Fibroblast of upper back skin (primary cell): ENCODE results near the gene NUDT8.
A peak's percentile ranks its signal among the peaks of the same experiment; 100 is the strongest.
"Not testable (repeated sequence)": the region's sequence is repeated elsewhere in the genome, so short reads cannot be mapped to it uniquely, and the experiment has no call there.

Source experiments
- DNase-seq: peaks from one replicate; pipeline ENCODE4 v3.0.0-alpha.2; 2013

Gene NUDT8, protein sequence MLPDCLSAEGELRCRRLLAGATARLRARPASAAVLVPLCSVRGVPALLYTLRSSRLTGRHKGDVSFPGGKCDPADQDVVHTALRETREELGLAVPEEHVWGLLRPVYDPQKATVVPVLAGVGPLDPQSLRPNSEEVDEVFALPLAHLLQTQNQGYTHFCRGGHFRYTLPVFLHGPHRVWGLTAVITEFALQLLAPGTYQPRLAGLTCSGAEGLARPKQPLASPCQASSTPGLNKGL

DNA sequence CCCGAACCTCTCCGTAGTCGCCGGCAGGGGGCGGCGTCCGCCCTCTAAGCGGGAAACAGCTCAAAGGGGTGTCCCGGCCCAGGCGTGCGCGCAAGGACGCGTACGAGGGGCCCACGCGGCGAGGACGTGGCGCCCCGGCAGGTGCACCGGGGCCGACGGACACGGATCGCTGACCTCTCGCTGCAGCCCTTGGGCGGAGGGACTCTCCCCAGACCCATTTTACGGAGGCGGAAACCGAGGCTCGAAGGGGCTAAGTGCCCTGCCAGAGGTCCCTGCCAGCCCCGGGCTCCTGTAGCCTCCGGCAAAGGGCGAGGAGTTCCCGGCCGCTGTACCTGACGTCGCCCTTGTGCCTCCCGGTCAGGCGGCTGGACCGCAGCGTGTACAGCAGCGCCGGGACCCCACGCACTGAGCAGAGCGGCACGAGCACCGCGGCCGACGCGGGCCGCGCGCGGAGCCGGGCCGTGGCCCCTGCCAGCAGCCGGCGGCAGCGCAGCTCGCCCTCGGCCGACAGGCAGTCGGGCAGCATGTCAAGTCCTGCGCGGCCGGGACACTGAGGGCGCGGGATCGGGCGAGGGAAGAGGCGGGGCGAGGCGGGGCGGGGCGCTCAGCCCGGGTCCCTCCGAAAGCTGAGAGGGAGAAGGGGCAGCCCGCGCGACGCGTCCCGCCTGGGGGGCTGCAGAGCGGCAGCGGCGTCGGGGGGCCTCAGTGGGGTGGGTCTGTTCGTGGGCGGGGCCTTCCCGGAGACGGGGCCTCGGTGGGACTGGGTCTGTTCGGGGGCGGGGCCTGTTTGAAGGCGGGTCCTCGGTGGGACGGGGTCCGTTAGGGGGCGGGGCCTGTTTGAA is at the start of gene NUDT8:
Gene NUDT8 (minus strand): TSS at position 552 of the 842 bp plus-strand sequence. CDS start 26 bp downstream, at position 526.
- DNase-seq = peak; percentile 69

DNA sequence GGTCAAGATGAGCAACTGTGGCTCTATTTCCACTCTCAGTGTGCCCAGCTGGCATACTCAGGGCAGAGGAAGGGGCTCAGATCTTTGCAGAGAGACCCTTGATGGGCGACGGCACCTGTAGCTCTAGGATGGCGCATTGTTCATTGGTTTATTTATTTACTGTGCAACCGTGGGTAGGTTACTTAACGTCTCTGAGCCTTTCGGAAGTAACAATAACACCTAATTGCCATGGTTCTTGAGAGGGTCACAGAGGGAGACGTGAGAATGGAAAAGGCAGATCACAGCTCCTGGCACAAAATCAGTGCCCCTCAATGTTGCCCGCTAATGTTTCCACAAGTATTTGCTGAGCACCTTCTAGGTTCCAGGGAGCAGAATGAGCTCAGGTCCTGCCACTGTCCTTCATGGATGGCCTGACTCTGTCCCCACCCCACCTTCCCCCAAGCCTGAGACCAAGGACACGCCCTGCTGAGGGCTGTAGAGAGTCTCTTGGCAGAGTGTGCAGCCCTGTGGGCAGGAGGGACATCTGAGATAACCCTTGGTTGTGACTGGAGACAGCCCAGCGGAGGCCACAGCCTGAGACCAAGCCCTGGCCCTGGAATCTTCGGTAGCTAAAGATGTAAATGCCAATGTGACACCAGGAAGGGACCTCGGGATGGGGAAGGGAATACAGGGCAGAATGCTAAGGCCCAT is 45.5 kb upstream of the NUDT8 start:
- no peak for DNase-seq

DNA sequence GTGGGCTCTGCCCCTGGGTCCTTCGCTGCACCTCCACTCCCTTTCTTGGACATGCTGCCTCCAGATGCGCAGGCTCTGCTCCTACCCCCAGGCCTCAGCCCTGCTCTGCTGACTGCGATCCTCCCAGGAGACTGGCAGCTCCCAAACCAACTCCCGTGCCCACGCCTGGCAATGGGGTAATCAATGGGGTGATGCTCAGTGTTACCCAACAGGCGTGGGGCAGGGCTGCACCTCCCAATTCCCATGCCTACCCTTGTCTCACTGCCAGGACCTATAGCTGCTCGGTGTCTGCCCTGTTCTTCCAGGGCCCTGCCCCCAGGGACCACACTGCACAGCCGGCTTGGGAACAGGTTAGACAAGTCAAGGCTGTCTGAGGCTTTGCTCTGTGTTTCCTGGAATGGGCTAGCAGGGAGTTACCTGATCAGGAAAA is 44.7 kb upstream of the NUDT8 start, which contains the start of gene ALDH3B2:
Gene ALDH3B2 (minus strand): TSS at position 182 of the 430 bp plus-strand sequence. CDS start 7,688 bp downstream, outside the sequence.
- no peak for DNase-seq

DNA sequence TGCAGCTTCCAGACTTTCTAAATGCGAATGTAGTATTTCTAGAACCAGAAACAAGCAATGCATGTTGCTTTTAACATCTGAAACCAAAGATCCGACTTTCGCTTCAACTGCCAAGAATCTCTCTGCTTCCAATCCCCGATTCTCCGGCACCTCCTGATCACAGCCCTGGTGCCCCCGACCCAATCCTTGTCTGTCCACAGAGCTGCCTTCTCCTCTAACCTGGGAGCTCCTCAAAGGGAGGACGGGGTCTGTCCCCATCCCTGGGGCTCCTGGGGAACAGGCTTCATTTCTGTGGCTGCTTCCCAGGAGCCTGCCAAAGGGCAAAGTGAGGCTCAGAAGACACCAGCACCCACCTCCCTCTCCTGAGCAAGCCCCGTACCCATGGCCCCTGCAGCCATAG is 44.2 kb upstream of the NUDT8 start:
- no peak for DNase-seq

DNA sequence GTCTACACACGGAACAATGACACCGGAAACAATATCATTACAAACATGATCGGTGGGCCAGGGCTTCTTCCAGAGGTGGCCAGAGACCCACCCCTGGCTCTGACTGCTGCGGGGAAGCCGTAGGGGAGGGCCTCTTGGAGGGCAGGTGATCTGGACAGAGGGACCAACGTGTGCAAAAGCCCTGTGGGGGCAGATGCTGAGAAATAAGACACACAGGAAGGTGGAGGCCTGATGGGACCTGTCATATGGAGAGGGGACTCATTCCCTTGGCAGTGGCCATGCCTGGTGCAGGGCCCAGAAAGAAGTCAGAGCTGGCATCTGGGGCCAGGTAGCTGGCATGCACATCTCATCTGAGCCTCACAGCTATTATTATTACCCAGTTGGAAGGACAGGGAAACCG is 43.6 kb upstream of the NUDT8 start:
- no peak for DNase-seq

DNA sequence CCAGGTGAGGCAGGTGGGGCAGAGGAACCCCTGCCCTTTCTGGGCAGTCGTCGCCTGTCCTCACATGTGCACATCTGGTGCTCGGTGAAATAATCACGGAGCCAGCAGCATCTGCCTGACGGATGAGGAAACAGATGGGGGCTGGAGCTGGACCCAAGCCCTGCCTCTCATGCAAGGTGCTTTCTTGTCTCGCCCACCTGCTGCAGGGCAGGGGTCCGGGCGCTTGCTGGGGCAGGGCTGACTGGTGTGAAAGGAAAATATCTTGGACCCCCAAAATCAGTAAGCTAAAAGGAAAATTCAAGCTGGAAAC is 41.4 kb upstream of the NUDT8 start:
- DNase-seq = no peak

DNA sequence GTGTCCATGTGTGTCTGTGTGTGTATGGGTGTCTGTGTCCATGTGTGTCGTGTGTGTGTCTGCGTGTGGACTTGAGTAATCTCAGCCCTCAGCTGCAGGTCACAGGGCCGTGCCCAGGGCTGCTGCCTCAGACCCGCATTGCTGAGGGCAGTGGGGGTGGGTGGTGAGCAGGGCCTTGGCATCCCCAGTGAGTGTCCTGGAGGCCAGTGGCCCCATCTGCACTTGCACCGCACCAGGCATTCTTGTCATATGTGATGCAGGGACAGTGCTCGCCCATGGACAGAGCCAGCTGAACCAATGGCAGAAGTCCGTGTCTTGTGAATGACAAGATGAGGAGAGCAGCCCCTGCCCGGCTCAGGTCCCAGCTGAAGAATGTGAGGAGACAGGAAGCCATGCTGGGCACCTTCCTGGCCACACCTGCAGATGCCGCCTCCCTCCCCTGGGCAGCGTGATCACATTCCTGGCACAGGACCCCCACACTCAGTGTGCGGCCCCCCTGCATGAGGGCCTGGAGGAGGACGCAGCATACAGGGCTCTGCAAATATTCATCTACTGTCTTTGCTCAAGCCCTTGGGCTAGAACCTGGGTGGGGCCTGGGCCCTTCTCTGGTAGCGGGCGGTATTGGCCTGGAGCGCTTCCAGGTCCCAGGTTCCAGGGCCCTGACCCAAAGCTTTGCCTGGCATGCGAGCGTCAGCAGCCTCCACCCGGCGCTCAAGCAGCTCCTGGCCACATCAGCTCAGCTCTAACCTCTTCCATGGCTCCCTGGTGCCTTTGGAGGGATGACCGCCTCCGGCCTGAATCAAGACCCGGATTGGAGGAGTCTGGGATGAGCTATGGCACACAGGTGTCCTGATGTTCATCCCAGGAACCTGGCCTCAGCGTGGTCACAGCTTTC is 40.8 kb upstream of the NUDT8 start:
- DNase-seq = no peak

DNA sequence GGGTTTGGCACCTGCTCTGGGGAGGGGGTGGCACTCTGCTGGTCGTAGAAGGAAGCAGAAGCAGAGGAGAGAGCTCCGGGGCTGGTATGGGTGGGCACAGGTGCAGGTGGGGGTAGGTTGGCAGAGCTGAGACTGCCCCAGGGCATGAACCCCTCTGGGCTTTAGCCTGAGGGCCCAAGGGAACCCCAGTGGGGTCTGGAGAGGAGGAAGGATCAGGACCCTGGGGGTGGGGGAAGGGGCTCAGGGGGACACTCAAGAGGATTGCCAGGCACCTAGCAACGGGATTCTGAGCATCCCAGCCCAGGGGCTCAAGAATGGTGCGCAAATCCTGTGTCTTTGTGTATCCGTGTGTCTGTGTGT is 38.4 kb upstream of the NUDT8 start:
- DNase-seq = no peak

DNA sequence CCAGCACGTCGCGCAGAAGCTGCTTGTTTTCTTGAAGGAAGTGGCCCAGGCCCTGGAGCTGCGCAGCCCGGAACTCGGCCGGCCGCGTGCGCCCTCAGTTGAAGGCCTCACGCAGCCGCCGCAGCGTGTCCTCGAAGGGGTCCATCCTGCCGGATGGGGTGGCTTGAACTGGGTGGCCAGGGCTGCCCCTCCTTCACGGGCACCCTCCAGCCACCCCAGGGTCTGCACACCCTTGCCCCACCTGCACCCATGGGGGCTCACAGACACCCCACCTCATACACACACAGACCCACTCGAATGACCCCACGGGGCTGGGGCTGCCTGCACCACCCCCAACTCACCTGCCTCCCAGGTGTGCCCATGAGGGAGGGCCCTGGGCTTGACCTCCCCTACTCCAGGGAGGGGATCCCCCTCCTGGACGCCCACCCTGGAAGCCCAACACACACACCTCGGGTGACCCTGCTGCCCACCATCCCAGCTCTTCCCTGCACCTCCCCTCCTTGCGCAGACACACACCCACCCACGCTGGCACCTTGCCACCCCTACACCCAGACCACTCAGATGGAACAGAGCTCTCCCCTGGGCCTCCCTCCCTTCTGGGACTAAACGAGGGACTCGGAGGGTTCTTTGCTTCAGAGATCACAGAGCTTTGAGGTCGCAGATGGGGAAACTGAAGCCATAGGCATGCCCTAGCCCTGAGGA is 37.9 kb upstream of the NUDT8 start:
- DNase-seq = no peak

DNA sequence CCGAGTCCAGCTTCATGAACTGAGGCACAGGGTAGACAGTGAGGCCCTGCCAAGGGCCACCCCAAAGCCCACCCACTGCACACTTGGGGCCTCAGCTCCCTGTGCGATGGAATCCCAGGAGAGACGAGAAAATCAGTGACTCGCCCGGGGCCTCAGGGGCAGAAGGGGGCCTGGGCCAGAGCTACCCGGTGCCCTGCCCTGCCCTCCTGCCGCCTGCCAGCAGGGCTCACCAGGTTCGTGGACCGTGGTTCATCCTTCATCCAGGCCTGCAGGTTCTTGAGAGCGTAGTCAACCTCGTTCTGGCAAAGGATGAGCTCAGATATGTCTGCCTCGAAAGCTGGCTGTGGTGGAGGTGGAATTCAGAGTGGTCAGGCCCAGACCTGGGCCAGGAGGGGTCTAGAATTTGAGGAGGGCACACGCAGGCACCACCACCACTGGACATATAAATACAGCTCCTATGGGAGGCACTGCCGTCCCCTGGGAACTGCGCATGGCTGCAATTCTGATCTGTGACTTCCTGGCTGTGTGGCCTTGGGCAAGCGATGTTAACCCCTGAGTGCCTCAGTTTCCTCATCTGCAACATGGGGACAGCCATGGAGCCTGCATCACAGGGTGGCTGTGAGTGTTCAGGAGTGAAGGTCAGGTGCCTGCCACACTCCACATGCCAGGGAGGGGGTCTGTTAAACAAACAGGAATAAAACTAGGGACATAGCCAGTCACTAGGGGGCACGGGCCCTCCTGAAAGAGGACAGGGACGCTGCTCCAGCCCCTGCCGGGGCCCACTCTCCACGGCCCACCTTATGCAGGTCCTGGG is 37.1 kb upstream of the NUDT8 start:
- DNase-seq = no peak

DNA sequence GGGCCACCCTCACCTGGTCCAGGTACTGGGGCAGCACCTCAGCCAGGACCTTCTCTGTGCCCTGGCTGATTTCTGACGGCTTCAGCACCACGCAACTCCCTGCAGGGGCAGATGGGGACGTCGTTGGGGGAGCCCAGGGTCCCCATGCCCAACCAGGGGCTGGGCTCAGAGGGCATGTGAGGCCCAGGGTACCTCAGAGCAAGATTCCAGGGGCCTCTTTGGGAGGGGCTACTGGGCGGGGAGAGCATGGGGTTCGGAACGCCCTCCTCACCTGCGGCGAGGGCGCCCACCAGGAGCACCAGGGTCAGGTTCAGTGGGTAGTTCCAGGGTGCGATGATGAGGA is 36.5 kb upstream of the NUDT8 start:
- no peak for DNase-seq

DNA sequence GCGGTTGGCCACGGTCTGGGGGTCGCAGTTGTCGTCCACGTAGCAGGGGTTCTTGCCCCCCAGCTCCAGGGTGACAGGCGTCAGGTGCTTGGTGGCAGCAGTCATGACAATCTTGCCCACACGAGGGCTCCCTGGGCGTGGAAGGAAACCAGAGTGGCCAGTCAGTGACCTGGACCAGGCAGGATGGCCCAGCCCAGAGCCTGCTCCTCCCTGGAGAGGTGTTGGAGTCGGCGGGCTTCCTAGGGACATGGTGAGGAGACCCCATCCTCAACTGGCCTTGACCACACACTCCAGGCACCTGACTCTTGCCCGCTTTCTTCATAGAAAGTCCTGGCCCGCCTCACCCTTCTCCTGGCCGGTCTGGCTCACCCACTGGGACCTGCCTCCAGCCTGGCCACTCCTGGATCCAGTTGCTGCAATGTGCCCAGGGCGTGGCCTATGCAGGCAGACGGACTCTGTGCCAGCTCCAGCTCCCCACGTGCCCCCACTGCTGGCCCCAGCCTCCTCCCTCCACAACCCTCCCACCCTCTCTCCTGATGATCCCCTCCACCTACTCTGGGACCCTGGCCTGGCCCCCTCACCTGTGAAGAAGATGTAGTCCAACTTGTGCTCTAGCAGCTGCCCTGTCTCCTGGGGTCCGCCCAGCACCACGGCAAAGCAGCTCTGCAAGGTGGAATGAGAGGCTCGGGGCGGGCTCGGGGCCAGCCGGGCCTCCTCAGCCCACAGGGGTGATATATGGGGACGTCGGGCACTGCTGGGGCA is 36.0 kb upstream of the NUDT8 start:
- DNase-seq = no peak

DNA sequence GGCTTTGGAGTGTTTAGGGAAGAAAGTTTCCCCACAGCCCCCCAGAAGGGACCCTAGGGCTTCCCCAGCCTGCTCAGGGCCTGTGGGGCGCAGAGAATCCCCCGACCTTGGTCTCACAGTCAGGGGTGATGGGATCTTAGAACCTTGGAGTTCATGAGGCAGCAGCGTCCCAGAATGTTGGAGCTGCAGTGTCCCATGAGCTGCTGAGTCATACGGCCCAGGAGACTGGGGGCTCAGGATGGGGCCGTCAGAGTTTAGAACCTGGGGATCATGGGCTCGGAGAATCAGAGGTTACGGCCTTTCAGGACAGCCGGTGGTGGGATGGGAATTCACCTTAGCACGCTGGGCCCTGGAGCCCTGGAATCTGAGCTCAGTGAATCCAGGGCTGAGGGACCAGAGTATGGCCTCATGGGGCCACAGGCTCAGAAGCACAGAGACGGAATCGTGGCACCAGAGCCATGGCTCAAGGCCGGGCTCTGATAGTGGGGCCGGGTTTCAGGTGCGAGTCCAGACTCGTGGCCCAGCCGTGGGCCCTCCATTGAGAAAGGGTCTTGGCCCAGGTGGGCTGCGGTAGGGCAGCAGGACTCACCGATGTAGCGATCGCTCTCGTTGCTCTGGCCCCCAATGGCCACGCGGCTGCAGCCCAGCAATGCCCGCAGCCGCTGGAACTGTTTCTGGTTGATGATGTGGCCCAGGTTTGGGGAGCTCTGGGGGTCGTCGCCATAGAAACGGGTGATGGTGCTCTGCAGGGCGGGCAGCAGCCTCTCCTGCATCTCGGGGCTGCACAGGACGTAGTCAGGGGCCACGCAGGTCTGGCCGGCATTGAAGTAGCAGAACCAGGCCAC is 35.2 kb upstream of the NUDT8 start:
- DNase-seq = no peak

DNA sequence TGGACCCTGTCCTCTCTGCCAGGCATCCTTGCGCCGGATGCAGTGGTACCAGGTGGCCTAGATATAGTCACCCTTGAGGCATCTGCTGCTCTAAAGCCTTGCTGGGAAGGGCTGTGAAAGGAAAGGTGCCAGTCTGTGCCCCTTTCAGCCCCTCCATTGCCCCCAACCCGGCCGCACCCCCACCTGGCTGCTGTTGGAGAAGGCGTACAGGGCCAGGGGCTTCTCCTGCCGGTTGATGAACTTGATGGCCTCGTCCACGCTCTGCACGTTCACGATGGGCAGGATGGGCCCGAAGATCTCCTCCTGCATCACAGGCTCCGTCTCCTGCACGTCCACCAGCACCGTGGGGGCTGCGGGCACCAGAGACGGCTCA is 34.5 kb upstream of the NUDT8 start:
- no peak for DNase-seq

DNA sequence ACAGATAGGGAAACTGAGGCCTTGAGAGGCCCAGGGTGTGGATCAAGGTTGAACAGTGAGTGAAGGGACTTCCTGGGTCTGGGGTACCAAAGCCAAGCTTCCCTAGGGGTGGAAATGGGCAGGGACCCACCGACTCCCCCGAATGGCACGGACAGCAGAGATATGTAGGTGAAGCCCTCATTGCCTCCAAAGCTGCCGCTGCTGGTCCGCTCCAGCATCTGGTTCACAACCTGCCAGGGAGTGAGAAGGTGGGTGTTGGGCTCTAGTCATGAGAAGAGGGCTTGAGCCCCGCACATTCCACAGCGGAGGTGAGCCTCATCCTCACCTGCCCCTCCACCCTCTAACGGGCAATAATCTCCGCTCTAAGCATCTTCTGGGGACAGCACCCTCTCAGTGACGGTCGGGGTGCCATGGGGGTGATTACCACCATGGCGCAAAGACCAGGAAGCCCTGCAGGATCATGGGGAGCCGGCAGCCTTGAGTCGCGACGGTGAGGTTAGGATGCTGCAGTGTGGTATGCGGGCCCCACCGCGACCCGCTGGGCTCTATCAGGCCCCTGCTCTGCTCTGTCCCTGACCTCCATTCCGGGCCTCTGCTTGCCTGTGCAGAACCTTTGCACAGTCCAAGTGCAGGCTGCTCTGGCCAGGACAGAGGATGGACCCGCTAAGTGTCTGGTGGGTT is 33.9 kb upstream of the NUDT8 start:
- DNase-seq = no peak

DNA sequence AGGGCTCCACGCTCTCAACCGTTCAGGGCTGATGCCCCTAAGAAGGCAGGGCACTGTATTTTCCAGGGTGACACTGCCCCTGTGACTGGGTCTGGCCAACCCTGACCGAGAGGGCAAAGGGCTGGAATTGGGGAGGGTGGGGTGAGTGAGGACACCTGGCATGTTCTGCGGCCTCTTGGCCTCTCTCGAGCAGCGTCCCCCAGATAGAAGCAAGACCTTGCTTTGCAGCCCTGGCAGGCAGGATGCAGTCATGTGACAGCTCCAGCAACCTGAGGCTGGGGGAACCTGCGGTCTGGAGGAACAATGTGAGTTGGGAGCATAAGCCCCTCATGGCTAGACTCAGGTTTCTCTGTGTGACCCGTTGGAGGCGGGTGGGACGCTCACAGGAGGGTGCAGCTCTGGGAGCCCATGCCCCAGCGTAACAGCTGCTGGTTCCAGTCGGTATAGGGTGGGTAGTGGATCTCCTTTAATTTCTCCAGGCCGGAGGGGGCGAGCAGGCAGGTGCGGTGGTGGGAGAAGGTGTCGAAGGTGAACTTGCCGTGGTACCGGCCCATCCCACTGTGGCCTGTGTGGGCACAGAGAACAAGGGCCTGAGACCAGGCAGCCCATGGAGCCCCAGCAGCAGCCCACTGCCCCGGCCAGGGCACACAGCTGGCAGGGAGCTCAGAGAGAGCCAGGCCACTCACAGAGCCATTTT is 33.2 kb upstream of the NUDT8 start:
- no peak for DNase-seq

DNA sequence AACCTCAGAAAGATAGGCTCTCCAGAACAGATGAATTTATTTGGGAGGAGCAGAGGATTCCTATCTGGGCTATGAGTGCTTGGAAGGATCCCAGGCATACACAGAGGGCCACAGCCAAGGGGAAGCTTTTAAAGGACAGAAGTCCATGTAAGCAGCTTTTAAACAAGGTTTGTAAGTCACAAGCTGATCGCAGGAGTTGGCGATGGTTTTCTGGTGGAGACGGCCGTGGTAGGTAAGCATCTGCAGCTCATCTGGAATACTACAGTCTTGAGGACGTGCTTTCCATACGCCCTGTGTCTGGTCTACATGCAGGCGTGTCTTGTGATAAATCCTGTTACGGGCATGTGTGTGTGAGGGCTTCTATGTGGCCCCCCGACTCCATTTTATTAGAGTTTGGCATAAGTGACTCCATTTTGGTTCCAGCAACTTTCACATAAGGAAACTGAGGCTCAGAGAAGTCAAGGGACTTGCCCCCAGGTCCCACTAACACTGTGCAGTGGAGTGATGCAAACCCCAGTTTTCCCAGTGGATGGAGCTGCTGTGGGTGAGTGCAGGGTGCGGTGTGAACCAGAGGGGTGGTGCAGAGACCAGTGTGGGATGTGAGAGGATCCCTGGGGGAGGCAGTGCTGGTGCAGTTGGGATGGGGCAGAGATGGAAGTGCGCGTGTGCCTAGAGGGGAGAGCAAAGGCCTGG is 32.6 kb upstream of the NUDT8 start:
- DNase-seq = no peak

DNA sequence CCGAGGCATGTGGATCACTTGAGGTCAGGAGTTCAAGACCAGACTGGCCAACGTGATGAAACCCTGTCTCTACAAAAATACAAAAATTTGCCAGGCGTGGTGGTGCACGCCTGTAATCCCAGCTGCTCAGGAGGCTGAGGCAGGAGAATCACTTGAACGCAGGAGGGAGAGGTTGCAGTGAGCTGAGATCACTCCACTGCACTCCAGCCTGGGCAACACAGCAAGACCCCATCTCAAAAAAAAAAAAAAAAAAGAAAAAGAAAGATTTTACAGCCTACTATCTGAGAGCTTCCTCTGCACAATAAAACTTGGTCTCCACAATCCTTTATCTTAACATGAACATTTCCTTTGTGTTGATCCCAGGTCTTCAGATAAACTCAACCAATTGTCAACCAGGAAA is 31.0 kb upstream of the NUDT8 start:
- not testable (repeated sequence) for DNase-seq
